H1 (cell line): Measurements from ENCODE around the gene QRSL1. TPM values are rescaled to one million over a fixed set of nuclear protein-coding genes. Genes with fewer than 3 reads are reported as not detected.

Experiments used
- JUN ChIP-seq: IDR thresholded peaks from 2 replicates; pipeline ENCODE4 v1.6.1; 2011; ENCODE audit warnings: low read depth, mild to moderate bottlenecking, improper control_type of control experiment, low read length
- polyA plus RNA-seq, 7 experiments: library from polyadenylated mRNA; depleted of rRNA in 3 of 7; stranded (reverse) in 5 of 7; unstranded in 2 of 7; fragments of >200 nt in 5 of 7; fragments of 200-250 nt in 2 of 7; gene quantifications; 1 replicate in 5 of 7; 2 replicates in 1 of 7; 4 replicates in 1 of 7; pipeline versions ENCODE4 v1.2.1 to v1.2.3, GENCODE V29; 2011 to 2013; ENCODE audit warnings: missing spikeins in 2 of 7, mixed read lengths in 2 of 7
- total RNA-seq: library from RNA; stranded (reverse); fragmentation: NEBNext Ultra II Directional; extraction: Animal tissue kit (Norgen Biotek cat#: 25700); gene quantifications from 2 replicates; pipeline ENCODE4 v1.2.1, GENCODE V29; 2021

The QRSL1 gene
- total and polyA plus RNA-seq, 2 of the 8 experiments (the other 6 are each of a cell fraction or from before 2014, with no cell fraction given) = 7.8 to 22.2 TPM

GRCh38 chr6:106704327-106704726 is 74.9 kb downstream of the QRSL1 start (continued):
- TF ChIP-seq JUN = no peak
